Kidney (tissue), 14 donors: ENCODE results near the gene PIH1D1. TPM values are rescaled to one million over a fixed set of nuclear protein-coding genes. Genes with fewer than 3 reads are reported as not detected.

Experiments
- DNase-seq, 5 donors: peaks; one replicate each; pipeline ENCODE4 v3.0.0-alpha.2; 2013 to 2020
- FAIRE-seq: peaks from 2 replicates; lab custom pipeline; 2012; peaks lifted over from hg19 to GRCh38; lab: Jason Lieb, UNC
- H3K27ac ChIP-seq, 2 donors: one replicate each; pipeline ENCODE4 v1.7.0; 2013; ENCODE audit warnings: low read depth in 2 of 2, low read length in 2 of 2, inconsistent platforms in 1 of 2
- H3K27me3 ChIP-seq: one replicate; pipeline ENCODE4 v1.7.1; 2013; ENCODE audit warnings: low read length, inconsistent platforms; ENCODE audit not compliant: control insufficient read depth, insufficient read depth
- H3K36me3 ChIP-seq, 3 donors: one replicate each; pipeline versions ENCODE4 v1.7.0 to v1.7.1; 2013; ENCODE audit warnings: low read length in 3 of 3, control low read depth in 1 of 3, inconsistent platforms in 1 of 3; ENCODE audit not compliant: insufficient read depth in 3 of 3, control insufficient read depth in 2 of 3
- H3K4me1 ChIP-seq, 3 donors: one replicate each; pipeline versions ENCODE4 v1.7.0 to v1.7.1; 2013; ENCODE audit warnings: low read length in 3 of 3, inconsistent platforms in 1 of 3, low read depth in 1 of 3; ENCODE audit not compliant: control insufficient read depth in 2 of 3, insufficient read depth in 2 of 3
- H3K4me3 ChIP-seq, 3 donors: one replicate each; pipeline versions ENCODE4 v1.7.0 to v1.8.1; 2013; ENCODE audit warnings: low read length in 3 of 3, control low read depth in 1 of 3, inconsistent platforms in 1 of 3
- H3K9ac ChIP-seq, 3 donors: one replicate each; pipeline versions ENCODE4 v1.7.0 to v1.7.1; 2013; ENCODE audit warnings: low read length in 3 of 3, control low read depth in 1 of 3, inconsistent platforms in 1 of 3
- H3K9me3 ChIP-seq, 3 donors: one replicate each; pipeline versions ENCODE4 v1.7.0 to v1.7.1; 2013; ENCODE audit warnings: low read length in 3 of 3, control low read depth in 1 of 3, inconsistent platforms in 1 of 3; ENCODE audit not compliant: control insufficient read depth in 2 of 3, insufficient read depth in 1 of 3
- intact Hi-C: fragments of 100-400 bp; cut with DNase I; formaldehyde crosslinking; loops from one replicate; pipeline ENCODE4 v1.11.1; 2022
- polyA plus RNA-seq: library from polyadenylated mRNA; stranded (reverse); fragments of 350-450 nt; fragmentation: Illumina TruSeq; extraction: RNeasy Lipid Tissue Mini Kit (QIAGEN cat#74804); gene quantifications from one replicate; pipeline ENCODE4 v1.2.3, GENCODE V29; 2014; ENCODE audit warnings: low read depth, low replicate concordance; ENCODE audit not compliant: insufficient read depth
- total RNA-seq: library from RNA; stranded (reverse); fragmentation: NEBNext Ultra II Directional; extraction: Animal tissue kit (Norgen Biotek cat#: 25700); gene quantifications from one replicate; pipeline ENCODE4 v1.2.1, GENCODE V29; 2021
- TF ChIP-seq, protein P1 (sequence below): IDR thresholded peaks from 3 replicates; pipeline ENCODE4 v1.5.1; 2012; ENCODE audit warnings: mild to moderate bottlenecking, moderate library complexity, borderline replicate concordance; ENCODE audit not compliant: insufficient read depth; ENCODE audit errors: extremely low read depth
- donor health status: control.
- donor health status: control.
- donor health status: control.
- donor health status: control.
- donor health status: control.
- donor health status: DM: yes; HTN: yes; CAD: no.
- donor health status: Normal renal cell carcinoma (clear cell type).

The PIH1D1 gene
- total and polyA plus RNA-seq, 2 donors from 2014 or later = 74.0 to 97.2 TPM

DNA sequence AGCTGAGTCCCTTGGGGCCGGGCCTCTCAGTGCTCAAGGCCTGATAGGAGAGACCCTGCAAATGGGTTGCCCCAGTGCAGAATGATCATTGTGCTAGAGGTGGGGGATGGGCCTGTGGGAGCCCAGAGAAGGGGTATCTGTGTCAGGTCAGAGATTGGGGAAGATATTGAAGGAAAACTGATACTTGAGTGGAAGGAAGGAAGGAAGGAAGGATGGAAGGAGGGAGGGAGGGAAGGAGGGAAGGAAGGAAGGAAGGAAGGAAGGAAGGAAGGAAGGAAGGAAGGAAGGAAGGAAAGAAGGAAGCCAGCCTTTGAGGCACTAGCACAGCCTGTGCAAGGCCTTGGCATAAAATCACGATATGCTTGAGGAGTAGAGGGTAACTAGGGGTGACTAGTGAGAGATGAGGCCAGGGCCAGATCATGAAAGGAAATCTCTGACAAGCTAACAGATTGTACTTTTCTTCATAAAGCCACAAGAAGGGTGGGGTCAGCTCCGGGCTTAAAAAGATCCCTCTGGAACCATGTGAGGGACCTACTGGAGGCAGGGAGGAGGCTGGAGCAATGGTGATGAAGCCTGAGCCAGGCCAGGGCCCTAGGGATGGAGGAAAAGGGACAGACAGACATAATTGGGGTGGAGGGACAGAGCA, 39.8 kb downstream of the PIH1D1 start:
- peak in 1 of 5 donors; percentile 51 for DNase-seq
- H3K9me3 ChIP-seq = no peaks in the 10 kb centered on the region
- no peak overlapping the region for H3K4me3 ChIP-seq
- H3K9ac ChIP-seq = no peak overlapping the region
- no peak for FAIRE-seq
- no peaks in the 10 kb centered on the region for H3K27me3 ChIP-seq
- no peak overlapping the region for H3K27ac ChIP-seq
- H3K4me1 ChIP-seq = no peaks in the 10 kb centered on the region
- no peaks in the 10 kb centered on the region for H3K36me3 ChIP-seq
- TF ChIP-seq, protein P1, sequence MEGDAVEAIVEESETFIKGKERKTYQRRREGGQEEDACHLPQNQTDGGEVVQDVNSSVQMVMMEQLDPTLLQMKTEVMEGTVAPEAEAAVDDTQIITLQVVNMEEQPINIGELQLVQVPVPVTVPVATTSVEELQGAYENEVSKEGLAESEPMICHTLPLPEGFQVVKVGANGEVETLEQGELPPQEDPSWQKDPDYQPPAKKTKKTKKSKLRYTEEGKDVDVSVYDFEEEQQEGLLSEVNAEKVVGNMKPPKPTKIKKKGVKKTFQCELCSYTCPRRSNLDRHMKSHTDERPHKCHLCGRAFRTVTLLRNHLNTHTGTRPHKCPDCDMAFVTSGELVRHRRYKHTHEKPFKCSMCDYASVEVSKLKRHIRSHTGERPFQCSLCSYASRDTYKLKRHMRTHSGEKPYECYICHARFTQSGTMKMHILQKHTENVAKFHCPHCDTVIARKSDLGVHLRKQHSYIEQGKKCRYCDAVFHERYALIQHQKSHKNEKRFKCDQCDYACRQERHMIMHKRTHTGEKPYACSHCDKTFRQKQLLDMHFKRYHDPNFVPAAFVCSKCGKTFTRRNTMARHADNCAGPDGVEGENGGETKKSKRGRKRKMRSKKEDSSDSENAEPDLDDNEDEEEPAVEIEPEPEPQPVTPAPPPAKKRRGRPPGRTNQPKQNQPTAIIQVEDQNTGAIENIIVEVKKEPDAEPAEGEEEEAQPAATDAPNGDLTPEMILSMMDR = no peak
- intact Hi-C loops = no loop called here

DNA sequence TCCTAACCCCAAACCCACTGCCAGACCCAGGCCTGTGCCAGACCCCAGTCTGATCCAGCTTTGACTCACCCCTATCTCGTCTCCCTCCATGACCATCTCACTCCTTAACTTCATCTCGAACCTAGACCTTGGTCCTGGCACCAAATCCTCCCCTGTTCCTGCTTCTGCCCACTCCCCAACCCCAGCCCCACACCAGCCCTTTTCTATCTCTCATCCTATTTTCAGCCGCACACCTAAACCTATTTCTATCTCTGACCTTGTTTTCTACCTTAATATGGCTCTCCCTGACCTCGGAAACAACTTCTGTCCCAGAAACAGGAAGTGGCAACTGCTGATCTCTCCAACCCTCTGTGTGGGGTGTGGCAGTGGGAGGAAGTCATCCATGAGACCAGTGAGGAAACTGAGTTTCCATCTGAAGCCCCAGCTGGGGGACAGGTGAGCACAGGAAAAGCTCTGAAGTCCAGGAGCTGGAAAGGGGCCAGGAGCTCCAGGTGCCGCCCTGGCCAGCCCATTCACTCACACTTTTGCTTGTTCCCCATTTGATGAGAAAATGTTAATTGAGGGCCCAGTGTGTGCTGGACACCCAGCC, 42.1 kb downstream of the PIH1D1 start:
- Histone ChIP-seq H3K4me3 (no peak overlapping the region), H3K27ac (no peak overlapping the region), H3K36me3 (no peaks in the 10 kb centered on the region), H3K4me1 (no peaks in the 10 kb centered on the region), H3K27me3 (no peaks in the 10 kb centered on the region), H3K9me3 (no peaks in the 10 kb centered on the region), H3K9ac (no peak overlapping the region)
- DNase-seq (no peak), FAIRE-seq (no peak)
- TF ChIP-seq, protein P1 = no peak
- intact Hi-C loops = no loop called here

DNA sequence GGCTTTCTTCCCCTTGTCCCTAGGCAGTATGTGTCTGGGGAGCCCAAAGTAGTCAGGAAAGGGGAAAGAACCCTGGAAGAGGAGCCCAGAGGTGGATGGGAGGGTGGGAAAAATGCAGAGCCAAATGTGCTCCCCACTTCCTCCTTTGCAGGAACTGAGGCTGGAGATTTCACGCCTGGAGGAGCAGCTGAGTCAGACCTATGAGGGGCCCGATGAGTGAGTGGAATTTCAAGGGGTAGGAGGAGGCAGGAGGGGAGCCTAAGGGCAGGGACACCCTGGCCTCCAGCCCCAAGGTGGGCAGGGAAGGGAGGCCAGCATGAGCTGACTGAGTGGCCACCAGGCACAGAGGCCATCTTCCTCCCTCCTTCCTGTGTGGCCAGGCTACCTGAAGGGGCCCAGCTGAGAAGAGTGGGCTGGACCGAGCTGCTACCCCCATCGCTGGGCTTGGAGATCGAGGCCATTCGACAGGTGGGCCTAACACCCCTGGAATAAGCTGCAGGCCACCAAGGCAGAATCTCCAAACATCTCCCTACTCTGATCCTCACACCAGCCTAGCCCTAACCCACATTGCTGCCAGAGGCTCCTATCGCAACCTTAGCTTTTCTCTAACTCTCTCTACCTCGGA, 42.7 kb downstream of the PIH1D1 start:
- no peak for FAIRE-seq
- intact Hi-C loops = no loop called here

More for the DNA sequence above, 42.7 kb downstream of the PIH1D1 start:
- Histone ChIP-seq H3K4me1 (no peaks in the 10 kb centered on the region), H3K9me3 (no peaks in the 10 kb centered on the region), H3K27ac (no peak overlapping the region), H3K36me3 (no peaks in the 10 kb centered on the region), H3K27me3 (no peaks in the 10 kb centered on the region), H3K4me3 (no peak overlapping the region), H3K9ac (no peak overlapping the region)
- DNase-seq = no peak
- TF ChIP-seq, protein P1 = no peak
